HCT116 (cell line): ENCODE results near the gene ALCAM. TPM values are rescaled to one million over a fixed set of nuclear protein-coding genes. Genes with fewer than 3 reads are reported as not detected.

Experiments
- ATAC-seq: fragments of 200-7000 bp; cut with Tn5 transposase; 2 replicates; pipeline ENCODE4 v1.9.1; 2020; ENCODE audit warnings: mild to moderate bottlenecking, moderate library complexity
- BruUV-seq: library from RNA; stranded (reverse); fragments of 400-500 nt; replicated peaks from 2 replicates; lab custom pipeline; 2021; lab: Mats Ljungman, UMichigan
- CTCF ChIA-PET: fragments of 300-600 bp; sonication (Branson Sonifier 250); formaldehyde crosslinking; loops from one replicate; lab custom pipeline; 2021; ENCODE audit warnings: antibody characterized with exemption; lab: Charles Lee
- POLR2A ChIA-PET: fragments of 300-600, 350-600 bp; sonication (Branson Sonifier 250); formaldehyde crosslinking; loops from one replicate; lab custom pipeline; 2021; ENCODE audit warnings: antibody characterized with exemption; lab: Charles Lee
- RAD21 ChIA-PET, 2 experiments: fragments of 300-600 bp; sonication (Branson Sonifier 250); formaldehyde crosslinking; loops; one replicate each; lab custom pipeline; 2023; ENCODE audit warnings: low total read pairs in 2 of 2; ENCODE audit not compliant: uncharacterized antibody in 2 of 2, unreplicated experiment in 2 of 2, low non-redundant PET in 1 of 2; lab: Charles Lee
- DNase-seq: peaks from one replicate; pipeline ENCODE4 v3.0.0-alpha.2; 2010; ENCODE audit warnings: low read depth, low spot score
- H2AFZ ChIP-seq: fragments of 200-600 bp; shearing (Covaris generic), sonication (generic); 2 replicates; pipeline ENCODE4 v1.6.1; 2017; ENCODE audit warnings: low read depth, mixed run types, mixed read lengths, antibody characterized with exemption, low read length; ENCODE audit not compliant: poor library complexity, severe bottlenecking
- H3K27ac ChIP-seq: 2 replicates; pipeline ENCODE4 v1.5.1; 2012; ENCODE audit warnings: low read depth, low read length
- H3K27me3 ChIP-seq: fragments of 200-600 bp; sonication (generic); 2 replicates; pipeline ENCODE4 v1.6.1; 2016; ENCODE audit warnings: mixed run types, low read length, mixed read lengths; ENCODE audit not compliant: insufficient read depth
- H3K36me3 ChIP-seq, 2 experiments: fragments of 200-500 bp in 1 of 2; fragments of 200-600 bp in 1 of 2; sonication (Bioruptor generic) in 1 of 2; sonication (generic) in 1 of 2; 2 replicates each; pipeline versions ENCODE4 v1.5.1 to v1.6.1; 2014 to 2016; ENCODE audit warnings: low read length in 2 of 2, inconsistent platforms in 1 of 2, mixed read lengths in 1 of 2, mixed run types in 1 of 2; ENCODE audit not compliant: insufficient read depth in 2 of 2, control insufficient read depth in 1 of 2
- H3K4me1 ChIP-seq, 2 experiments: fragments of 200-600 bp in 1 of 2; sonication (generic) in 1 of 2; 2 replicates each; pipeline versions ENCODE4 v1.5.1 to v1.6.1; 2012 to 2017; ENCODE audit warnings: low read length in 2 of 2, inconsistent platforms in 1 of 2, mild to moderate bottlenecking in 1 of 2, mixed read lengths in 1 of 2, mixed run types in 1 of 2, moderate library complexity in 1 of 2; ENCODE audit not compliant: insufficient read depth in 2 of 2, control insufficient read depth in 1 of 2
- H3K4me2 ChIP-seq: fragments of 200-600 bp; sonication (generic); 2 replicates; pipeline ENCODE4 v1.6.1; 2017; ENCODE audit warnings: mixed run types, low read length, mixed read lengths
- H3K4me3 ChIP-seq, 2 experiments: fragments of 200-600 bp in 1 of 2; sonication (generic) in 1 of 2; replicated peaks in 1 of 2; 2 replicates each; pipeline ENCODE4 v1.5.1; 2011 to 2016; ENCODE audit warnings: low read length in 2 of 2, control low read depth in 1 of 2, low read depth in 1 of 2, mild to moderate bottlenecking in 1 of 2, mixed read lengths in 1 of 2, mixed run types in 1 of 2
- H3K79me2 ChIP-seq: fragments of 200-600 bp; sonication (generic); 2 replicates; pipeline ENCODE4 v1.6.1; 2017; ENCODE audit warnings: mild to moderate bottlenecking, mixed run types, low read length, moderate library complexity, mixed read lengths; ENCODE audit not compliant: insufficient read depth
- H3K9ac ChIP-seq: fragments of 200-600 bp; sonication (generic); 2 replicates; pipeline ENCODE4 v1.6.1; 2016; ENCODE audit warnings: low read length, mixed read lengths
- H3K9me2 ChIP-seq: fragments of 200-600 bp; sonication (generic), shearing (Covaris generic); 2 replicates; pipeline ENCODE4 v1.6.1; 2017; ENCODE audit warnings: mixed run types, mild to moderate bottlenecking, moderate library complexity; ENCODE audit not compliant: insufficient read depth
- H3K9me3 ChIP-seq, 2 experiments: fragments of 200-500 bp in 1 of 2; fragments of 200-600 bp in 1 of 2; sonication (Bioruptor generic) in 1 of 2; sonication (generic) in 1 of 2; 2 replicates each; pipeline ENCODE4 v1.6.1; 2014 to 2017; ENCODE audit warnings: low read length in 2 of 2, mixed read lengths in 2 of 2, inconsistent platforms in 1 of 2, low read depth in 1 of 2, mild to moderate bottlenecking in 1 of 2, mixed run types in 1 of 2, moderate library complexity in 1 of 2; ENCODE audit not compliant: control insufficient read depth in 1 of 2, insufficient read depth in 1 of 2
- H4K20me1 ChIP-seq: fragments of 200-600 bp; sonication (generic), shearing (Covaris generic); 2 replicates; pipeline ENCODE4 v1.6.1; 2017; ENCODE audit warnings: mixed run types, mild to moderate bottlenecking, moderate library complexity; ENCODE audit not compliant: insufficient read depth
- CEBPB ChIP-seq: IDR thresholded peaks from 2 replicates; pipeline ENCODE4 v1.6.1; 2012; ENCODE audit warnings: low read depth
- EZH2phosphoT487 ChIP-seq: fragments of 200-600 bp; IDR thresholded peaks from 2 replicates; pipeline ENCODE4 v1.6.1; 2018; ENCODE audit warnings: antibody characterized with exemption, borderline replicate concordance
- FOSL1 ChIP-seq: IDR thresholded peaks from 2 replicates; pipeline ENCODE4 v1.6.1; 2012; ENCODE audit warnings: low read depth
- JUND ChIP-seq: IDR thresholded peaks from 2 replicates; pipeline ENCODE4 v1.6.1; 2012
- SIN3A ChIP-seq: IDR thresholded peaks from 2 replicates; pipeline ENCODE4 v1.6.1; 2012; ENCODE audit warnings: low read depth
- SRF ChIP-seq: IDR thresholded peaks from 2 replicates; pipeline ENCODE4 v1.6.1; 2012; ENCODE audit warnings: low read depth
- TCF7L2 ChIP-seq: IDR thresholded peaks from 2 replicates; pipeline ENCODE4 v1.7.0; 2011; ENCODE audit warnings: borderline replicate concordance, inconsistent platforms; ENCODE audit not compliant: insufficient read depth, insufficient read length; ENCODE audit errors: extremely low read depth
- YY1 ChIP-seq: IDR thresholded peaks from 2 replicates; pipeline ENCODE4 v1.6.1; 2011; ENCODE audit warnings: low read length, low read depth, moderate library complexity, mild to moderate bottlenecking; ENCODE audit not compliant: insufficient replicate concordance; ENCODE audit errors: extremely low read depth
- ZNF274 ChIP-seq: fragments of 200-500 bp; sonication (Bioruptor generic); IDR thresholded peaks from 2 replicates; pipeline ENCODE4 v1.6.1; 2014; ENCODE audit warnings: mild to moderate bottlenecking, low read depth, low read length, inconsistent platforms
- intact Hi-C: fragments of 100-400 bp; cut with micrococcal nuclease; formaldehyde crosslinking; loops from 2 replicates; pipeline ENCODE4 v1.10.0; 2022
- total RNA-seq: library from RNA; stranded (reverse); gene quantifications from one replicate; pipeline ENCODE4 v1.2.1, GENCODE V29; 2021; ENCODE audit not compliant: unreplicated experiment
- TF ChIP-seq, protein P1 (sequence below): IDR thresholded peaks from 2 replicates; pipeline ENCODE4 v1.6.1; 2012; ENCODE audit warnings: low read depth
- TF ChIP-seq, protein P2 (sequence below): IDR thresholded peaks from 2 replicates; pipeline ENCODE4 v1.6.1; 2011; ENCODE audit warnings: mild to moderate bottlenecking, low read length, moderate library complexity; ENCODE audit not compliant: insufficient replicate concordance; ENCODE audit errors: extremely low read depth

Gene ALCAM
- total RNA-seq, 1 experiment from 2014 or later = 56.7 TPM

DNA sequence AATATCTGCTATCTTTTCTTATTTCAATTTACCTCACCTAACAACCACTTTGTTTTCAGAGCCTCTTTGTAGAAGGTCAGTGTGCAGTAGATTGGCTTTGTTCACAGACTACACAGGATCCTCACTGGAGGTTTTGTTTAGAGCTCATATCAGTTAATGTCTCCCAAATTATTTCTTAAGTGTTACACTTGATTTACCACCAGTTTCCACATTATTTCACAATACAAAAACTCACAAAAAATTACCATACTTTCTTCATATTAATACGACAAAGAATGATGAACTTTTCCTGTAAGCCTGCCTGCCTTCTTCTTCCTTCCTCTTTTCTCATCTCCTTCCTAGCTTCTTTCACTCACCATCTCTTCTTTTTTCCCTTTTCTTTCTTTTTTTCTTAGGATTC lies 133.3 kb downstream of the ALCAM start:
- intact Hi-C loops = no loop called here
- H3K27ac ChIP-seq = no peak overlapping the region
- H3K4me3 ChIP-seq = no peak overlapping the region
- no peaks in the 10 kb centered on the region for H3K9me3 ChIP-seq
- CTCF ChIA-PET = no interaction called here
- POLR2A ChIA-PET = no interaction called here
- H2AFZ ChIP-seq = no peak overlapping the region
- no peak overlapping the region for H3K9ac ChIP-seq
- no peak for TF ChIP-seq EZH2phosphoT487
- TF ChIP-seq FOSL1 = no peak
- TF ChIP-seq, protein P1, sequence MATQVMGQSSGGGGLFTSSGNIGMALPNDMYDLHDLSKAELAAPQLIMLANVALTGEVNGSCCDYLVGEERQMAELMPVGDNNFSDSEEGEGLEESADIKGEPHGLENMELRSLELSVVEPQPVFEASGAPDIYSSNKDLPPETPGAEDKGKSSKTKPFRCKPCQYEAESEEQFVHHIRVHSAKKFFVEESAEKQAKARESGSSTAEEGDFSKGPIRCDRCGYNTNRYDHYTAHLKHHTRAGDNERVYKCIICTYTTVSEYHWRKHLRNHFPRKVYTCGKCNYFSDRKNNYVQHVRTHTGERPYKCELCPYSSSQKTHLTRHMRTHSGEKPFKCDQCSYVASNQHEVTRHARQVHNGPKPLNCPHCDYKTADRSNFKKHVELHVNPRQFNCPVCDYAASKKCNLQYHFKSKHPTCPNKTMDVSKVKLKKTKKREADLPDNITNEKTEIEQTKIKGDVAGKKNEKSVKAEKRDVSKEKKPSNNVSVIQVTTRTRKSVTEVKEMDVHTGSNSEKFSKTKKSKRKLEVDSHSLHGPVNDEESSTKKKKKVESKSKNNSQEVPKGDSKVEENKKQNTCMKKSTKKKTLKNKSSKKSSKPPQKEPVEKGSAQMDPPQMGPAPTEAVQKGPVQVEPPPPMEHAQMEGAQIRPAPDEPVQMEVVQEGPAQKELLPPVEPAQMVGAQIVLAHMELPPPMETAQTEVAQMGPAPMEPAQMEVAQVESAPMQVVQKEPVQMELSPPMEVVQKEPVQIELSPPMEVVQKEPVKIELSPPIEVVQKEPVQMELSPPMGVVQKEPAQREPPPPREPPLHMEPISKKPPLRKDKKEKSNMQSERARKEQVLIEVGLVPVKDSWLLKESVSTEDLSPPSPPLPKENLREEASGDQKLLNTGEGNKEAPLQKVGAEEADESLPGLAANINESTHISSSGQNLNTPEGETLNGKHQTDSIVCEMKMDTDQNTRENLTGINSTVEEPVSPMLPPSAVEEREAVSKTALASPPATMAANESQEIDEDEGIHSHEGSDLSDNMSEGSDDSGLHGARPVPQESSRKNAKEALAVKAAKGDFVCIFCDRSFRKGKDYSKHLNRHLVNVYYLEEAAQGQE = no peak
- no peak for TF ChIP-seq TCF7L2
- no peak for TF ChIP-seq YY1
- no peak for ATAC-seq
- no peaks in the 10 kb centered on the region for H4K20me1 ChIP-seq
- H3K27me3 ChIP-seq = no peaks in the 10 kb centered on the region
- RAD21 ChIA-PET = no interaction called here
- H3K4me1 ChIP-seq = no peaks in the 10 kb centered on the region
- no peaks in the 10 kb centered on the region for H3K36me3 ChIP-seq
- no peaks in the 10 kb centered on the region for H3K9me2 ChIP-seq
- no peak for DNase-seq
- H3K4me2 ChIP-seq = no peak overlapping the region
- BruUV-seq = no TSS peak
- H3K79me2 ChIP-seq = no peaks in the 10 kb centered on the region; the same call in 1 of the 2 replicates

GRCh38 chr3:105502333-105502732 lies 135.6 kb downstream of the ALCAM start:
- no peaks in the 10 kb centered on the region for H3K27me3 ChIP-seq
- CTCF ChIA-PET = interaction anchor here (1.5 kb wide), 1 partner anchor 16 kb away, joined by 5 read pairs; no protein-coding TSS in a partner anchor
- no peaks in the 10 kb centered on the region for H3K4me1 ChIP-seq
- H3K79me2 ChIP-seq = no peaks in the 10 kb centered on the region; the same call in 1 of the 2 replicates
- RAD21 ChIA-PET = no interaction called here
- H3K9ac ChIP-seq = no peak overlapping the region
- no peaks in the 10 kb centered on the region for H4K20me1 ChIP-seq
- no TSS peak for BruUV-seq
- intact Hi-C loops = no loop called here
- no peak overlapping the region for H3K4me3 ChIP-seq
- no peaks in the 10 kb centered on the region for H3K9me2 ChIP-seq
- ATAC-seq (no peak), DNase-seq (no peak)
- no peaks in the 10 kb centered on the region for H3K9me3 ChIP-seq
- POLR2A ChIA-PET = no interaction called here
- H2AFZ ChIP-seq = no peak overlapping the region
- no peak overlapping the region for H3K27ac ChIP-seq
- H3K36me3 ChIP-seq = no peaks in the 10 kb centered on the region
- no peak overlapping the region for H3K4me2 ChIP-seq
- TF ChIP-seq JUND = no peak
- TF ChIP-seq CEBPB = no peak
- TF ChIP-seq, protein P1 = no peak
- no peak for TF ChIP-seq ZNF274
- TF ChIP-seq SIN3A = no peak
- no peak for TF ChIP-seq SRF
- TF ChIP-seq, protein P2, sequence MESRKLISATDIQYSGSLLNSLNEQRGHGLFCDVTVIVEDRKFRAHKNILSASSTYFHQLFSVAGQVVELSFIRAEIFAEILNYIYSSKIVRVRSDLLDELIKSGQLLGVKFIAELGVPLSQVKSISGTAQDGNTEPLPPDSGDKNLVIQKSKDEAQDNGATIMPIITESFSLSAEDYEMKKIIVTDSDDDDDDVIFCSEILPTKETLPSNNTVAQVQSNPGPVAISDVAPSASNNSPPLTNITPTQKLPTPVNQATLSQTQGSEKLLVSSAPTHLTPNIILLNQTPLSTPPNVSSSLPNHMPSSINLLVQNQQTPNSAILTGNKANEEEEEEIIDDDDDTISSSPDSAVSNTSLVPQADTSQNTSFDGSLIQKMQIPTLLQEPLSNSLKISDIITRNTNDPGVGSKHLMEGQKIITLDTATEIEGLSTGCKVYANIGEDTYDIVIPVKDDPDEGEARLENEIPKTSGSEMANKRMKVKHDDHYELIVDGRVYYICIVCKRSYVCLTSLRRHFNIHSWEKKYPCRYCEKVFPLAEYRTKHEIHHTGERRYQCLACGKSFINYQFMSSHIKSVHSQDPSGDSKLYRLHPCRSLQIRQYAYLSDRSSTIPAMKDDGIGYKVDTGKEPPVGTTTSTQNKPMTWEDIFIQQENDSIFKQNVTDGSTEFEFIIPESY = no peak
